ENCODE measurements around the gene AKAP5. TPM values are rescaled to one million over a fixed set of nuclear protein-coding genes. Genes with fewer than 3 reads are reported as not detected.

Gene AKAP5
- total and polyA plus RNA-seq, 2 donors (not counting 1 experiment from before 2014, with no cell fraction given): 0.21 to 1.4 TPM

DNA sequence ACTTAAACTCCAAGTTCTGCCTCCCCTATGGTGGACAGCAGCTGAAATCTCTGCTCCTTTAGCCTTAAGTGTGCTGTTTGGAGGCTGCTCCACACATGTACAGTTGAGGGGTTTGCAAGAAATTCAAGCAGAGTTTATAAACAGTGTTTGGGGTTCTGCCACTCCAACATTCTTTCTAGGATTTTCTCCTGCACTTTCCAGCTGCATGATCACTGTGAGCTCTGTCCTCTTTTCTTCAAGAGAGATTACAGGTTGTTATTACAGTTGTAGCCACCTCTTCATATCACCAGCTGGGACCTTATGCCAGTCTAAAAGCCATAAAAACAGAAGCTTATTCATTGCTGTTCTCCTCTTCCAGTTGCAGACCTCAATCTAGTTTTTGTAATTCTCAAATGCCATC is 30.0 kb downstream of the AKAP5 start:
- peaks cover 5% of the 10 kb centered on the region for H4K20me1 ChIP-seq (ENCODE audit: control insufficient read depth, insufficient read depth, low read length, poor library complexity, severe bottlenecking)
- H3K9me3 ChIP-seq (ENCODE audit: control extremely low read depth in 1 of 3, control insufficient read depth in 2 of 3, insufficient read depth in 1 of 3, low read length in 2 of 3): no peaks in the 10 kb centered on the region
- peaks cover 7 to 8% of the 10 kb centered on the region in 2 donors for H3K4me1 ChIP-seq (ENCODE audit: control insufficient read depth in 2 of 2, insufficient read depth in 2 of 2, low read length in 2 of 2)
- intact Hi-C loops (cut with micrococcal nuclease): no loop called here
- no peak overlapping the region for H3K27ac ChIP-seq (ENCODE audit: low read length in 2 of 2)
- peaks cover 5 to 24% of the 10 kb centered on the region in 2 experiments for H3K36me3 ChIP-seq (replicated peaks in 1 of 2; ENCODE audit: control extremely low read depth in 1 of 2, control insufficient read depth in 1 of 2, extremely low read depth in 1 of 2, insufficient read depth in 2 of 2, low read length in 1 of 2)
- H3K27me3 ChIP-seq (replicated peaks in 1 of 4; ENCODE audit: control extremely low read depth in 1 of 4, control insufficient read depth in 3 of 4, insufficient read depth in 4 of 4, low read length in 3 of 4): no peaks in the 10 kb centered on the region
- no peak for DNase-seq
- H2AFZ ChIP-seq (ENCODE audit: insufficient read depth, low read depth, low read length, poor library complexity, severe bottlenecking): no peak overlapping the region
- no peak overlapping the region for H3K4me2 ChIP-seq (replicated peaks; ENCODE audit: low read depth, low read length, poor library complexity, severe bottlenecking)
- Mint-ChIP-seq H3K4me3 (no peak overlapping the region), H3K4me1 (peaks cover 30% of the 10 kb centered on the region), H3K9me3 (ENCODE audit: insufficient read depth) (no peaks in the 10 kb centered on the region), H3K27ac (no peak overlapping the region), H3K27me3 (no peaks in the 10 kb centered on the region)
- ATAC-seq (ENCODE audit: low read depth): no peak
- no peak for TF ChIP-seq EZH2 (IDR thresholded peaks at IDR 0.05; ENCODE audit: borderline replicate concordance, insufficient read depth, low read depth, low read length, poor library complexity, severe bottlenecking)
- TF ChIP-seq, protein P1, sequence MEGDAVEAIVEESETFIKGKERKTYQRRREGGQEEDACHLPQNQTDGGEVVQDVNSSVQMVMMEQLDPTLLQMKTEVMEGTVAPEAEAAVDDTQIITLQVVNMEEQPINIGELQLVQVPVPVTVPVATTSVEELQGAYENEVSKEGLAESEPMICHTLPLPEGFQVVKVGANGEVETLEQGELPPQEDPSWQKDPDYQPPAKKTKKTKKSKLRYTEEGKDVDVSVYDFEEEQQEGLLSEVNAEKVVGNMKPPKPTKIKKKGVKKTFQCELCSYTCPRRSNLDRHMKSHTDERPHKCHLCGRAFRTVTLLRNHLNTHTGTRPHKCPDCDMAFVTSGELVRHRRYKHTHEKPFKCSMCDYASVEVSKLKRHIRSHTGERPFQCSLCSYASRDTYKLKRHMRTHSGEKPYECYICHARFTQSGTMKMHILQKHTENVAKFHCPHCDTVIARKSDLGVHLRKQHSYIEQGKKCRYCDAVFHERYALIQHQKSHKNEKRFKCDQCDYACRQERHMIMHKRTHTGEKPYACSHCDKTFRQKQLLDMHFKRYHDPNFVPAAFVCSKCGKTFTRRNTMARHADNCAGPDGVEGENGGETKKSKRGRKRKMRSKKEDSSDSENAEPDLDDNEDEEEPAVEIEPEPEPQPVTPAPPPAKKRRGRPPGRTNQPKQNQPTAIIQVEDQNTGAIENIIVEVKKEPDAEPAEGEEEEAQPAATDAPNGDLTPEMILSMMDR (IDR thresholded peaks at IDR 0.05): no peak
- H3K4me3 ChIP-seq (ENCODE audit: control extremely low read depth in 1 of 5, extremely low read depth in 1 of 5, insufficient read depth in 1 of 5, low read depth in 2 of 5, low read length in 4 of 5): no peak overlapping the region
- no peak overlapping the region for H3K9ac ChIP-seq (ENCODE audit: low read length)
- ChIA-PET POLR2A (no interaction called here), CTCF (interaction anchor here (1.0 to 6.6 kb wide), 6 partner anchors 10 to 68 kb away, joined by 3 to 38 read pairs (median 10); no protein-coding TSS in a partner anchor)
- peaks cover 85% of the 10 kb centered on the region for H3K79me2 ChIP-seq (ENCODE audit: control insufficient read depth, insufficient read depth, low read length)

DNA sequence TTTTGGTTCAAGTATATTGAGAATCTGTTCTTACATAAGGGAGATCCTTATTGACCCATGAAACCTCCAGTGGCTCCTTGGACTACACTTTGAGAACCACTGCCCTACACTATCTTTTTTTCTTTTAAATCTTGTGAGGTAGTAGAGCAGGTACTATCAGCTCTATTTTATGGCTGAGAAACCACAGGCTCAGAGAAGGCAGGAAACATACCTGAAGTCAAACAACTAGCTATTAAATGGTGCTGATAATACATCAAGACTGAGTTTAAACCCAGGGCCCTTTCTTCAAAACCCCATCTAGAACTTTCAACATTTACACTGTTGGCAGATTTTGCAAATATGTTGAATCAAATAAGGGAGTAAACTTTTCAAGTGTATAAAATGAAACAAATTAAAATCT is 31.5 kb downstream of the AKAP5 start:
- CTCF ChIA-PET: interaction anchor here (0.6 to 6.6 kb wide), 10 partner anchors 9 to 1288 kb away, joined by 3 to 38 read pairs (median 4); partner anchors contain the start of gene MTHFD1
- peaks cover 83% of the 10 kb centered on the region for H3K79me2 ChIP-seq (ENCODE audit: control insufficient read depth, insufficient read depth, low read length)
- no peak overlapping the region for H3K27ac Mint-ChIP-seq
- H3K27me3 Mint-ChIP-seq: no peaks in the 10 kb centered on the region
- peaks cover 22 to 23% of the 10 kb centered on the region in 2 donors for H3K4me1 ChIP-seq (ENCODE audit: control insufficient read depth in 2 of 2, insufficient read depth in 2 of 2, low read length in 2 of 2)
- POLR2A ChIA-PET: interaction anchor here (0.9 kb wide), 1 partner anchor 13 kb away, joined by 3 read pairs; no protein-coding TSS in a partner anchor
- no peak overlapping the region for H3K4me2 ChIP-seq (replicated peaks; ENCODE audit: low read depth, low read length, poor library complexity, severe bottlenecking)
- H3K9me3 ChIP-seq (ENCODE audit: control extremely low read depth in 1 of 3, control insufficient read depth in 2 of 3, insufficient read depth in 1 of 3, low read length in 2 of 3): no peaks in the 10 kb centered on the region
- no peak overlapping the region for H2AFZ ChIP-seq (ENCODE audit: insufficient read depth, low read depth, low read length, poor library complexity, severe bottlenecking)
- H3K4me3 Mint-ChIP-seq: no peak overlapping the region
- DNase-seq: no peak
- H3K4me3 ChIP-seq (ENCODE audit: control extremely low read depth in 1 of 5, extremely low read depth in 1 of 5, insufficient read depth in 1 of 5, low read depth in 2 of 5, low read length in 4 of 5): no peak overlapping the region
- H3K4me1 Mint-ChIP-seq: peaks cover 39% of the 10 kb centered on the region
- TF ChIP-seq EZH2 (IDR thresholded peaks at IDR 0.05; ENCODE audit: borderline replicate concordance, insufficient read depth, low read depth, low read length, poor library complexity, severe bottlenecking): no peak
- TF ChIP-seq, protein P1 (IDR thresholded peaks at IDR 0.05): no peak
- no peak overlapping the region for H3K9ac ChIP-seq (ENCODE audit: low read length)
- H3K27me3 ChIP-seq (replicated peaks in 1 of 4; ENCODE audit: control extremely low read depth in 1 of 4, control insufficient read depth in 3 of 4, insufficient read depth in 4 of 4, low read length in 3 of 4): no peaks in the 10 kb centered on the region
- no peak overlapping the region for H3K27ac ChIP-seq (ENCODE audit: low read length in 2 of 2)
- H3K9me3 Mint-ChIP-seq (ENCODE audit: insufficient read depth): no peaks in the 10 kb centered on the region
- intact Hi-C loops (cut with micrococcal nuclease): no loop called here
- peaks cover 0 to 20% of the 10 kb centered on the region in 2 experiments for H3K36me3 ChIP-seq (replicated peaks in 1 of 2; ENCODE audit: control extremely low read depth in 1 of 2, control insufficient read depth in 1 of 2, extremely low read depth in 1 of 2, insufficient read depth in 2 of 2, low read length in 1 of 2)
- no peak for ATAC-seq (ENCODE audit: low read depth)
- peaks cover 5% of the 10 kb centered on the region for H4K20me1 ChIP-seq (ENCODE audit: control insufficient read depth, insufficient read depth, low read length, poor library complexity, severe bottlenecking)
